Activated naive CD8-positive, alpha-beta T cell treated with anti-CD3 and anti-CD28 coated beads, Interleukin-2, amount 10 ng/mL, durations not matched to agents 7 days and 5 days (primary cell): ENCODE measurements around the gene IPO4. TPM values are rescaled to one million over a fixed set of nuclear protein-coding genes. Genes with fewer than 3 reads are reported as not detected.
A peak's percentile ranks its signal among the peaks of the same experiment; 100 is the strongest.
"Not testable (repeated sequence)": the region's sequence is repeated elsewhere in the genome, so short reads cannot be mapped to it uniquely, and the experiment has no call there.

Experiments used
- ATAC-seq: fragments of 150-1000 bp; cut with Tn5 transposase; one replicate; pipeline ENCODE4 v1.10.0; 2021; ENCODE audit warnings: low read depth, moderate library complexity
- POLR2A ChIA-PET: fragments of 350-600 bp; sonication (Branson Sonifier 250); formaldehyde crosslinking; loops from one replicate; lab custom pipeline; 2021; ENCODE audit warnings: antibody characterized with exemption; lab: Charles Lee
- DNase-seq: peaks from one replicate; pipeline ENCODE4 v3.0.0; 2021
- H3K27ac Mint-ChIP-seq: one replicate; pipeline ENCODE4 v1.8.0; 2022; ENCODE audit warnings: mild to moderate bottlenecking, mixed read lengths
- H3K27me3 Mint-ChIP-seq: one replicate; pipeline ENCODE4 v1.8.0; 2022; ENCODE audit warnings: mild to moderate bottlenecking, moderate library complexity, mixed read lengths
- H3K36me3 Mint-ChIP-seq: one replicate; pipeline ENCODE4 v1.8.0; 2021; ENCODE audit warnings: mild to moderate bottlenecking, mixed read lengths
- H3K4me1 Mint-ChIP-seq: one replicate; pipeline ENCODE4 v1.8.0; 2021; ENCODE audit warnings: mixed read lengths
- H3K4me3 Mint-ChIP-seq: one replicate; pipeline ENCODE4 v1.8.0; 2022; ENCODE audit warnings: mild to moderate bottlenecking, moderate library complexity, mixed read lengths
- H3K9me3 Mint-ChIP-seq: one replicate; pipeline ENCODE4 v1.8.0; 2021; ENCODE audit warnings: mixed read lengths
- total RNA-seq, 2 experiments: library from RNA; stranded (reverse); gene quantifications; one replicate each; pipeline ENCODE4 v1.2.3, GENCODE V29; 2021

The IPO4 gene
- total RNA-seq, 2 experiments from 2014 or later, result 32.2 to 33.0 TPM

- peak overlapping the region; percentile 92 for H3K27ac Mint-ChIP-seq
- ATAC-seq (peak; percentile 40), DNase-seq (no peak)
- POLR2A ChIA-PET, result interaction anchor here (0.6 to 2.1 kb wide), 7 partner anchors 11 to 117 kb away, joined by 4 to 7 read pairs (median 5); partner anchors contain the start of genes CHMP4A, DCAF11, MDP1 and NRL
- peaks cover 43% of the 10 kb centered on the region for H3K4me1 Mint-ChIP-seq
- no peaks in the 10 kb centered on the region for H3K9me3 Mint-ChIP-seq
- H3K4me3 Mint-ChIP-seq, result peak overlapping the region; percentile 93
- H3K27me3 Mint-ChIP-seq, result no peaks in the 10 kb centered on the region
- peaks cover 19% of the 10 kb centered on the region for H3K36me3 Mint-ChIP-seq
These were observed 42.9 kb upstream of the IPO4 start for GRCh38 chr14:24231263-24232120.

- Mint-ChIP-seq H3K4me3 (no peak overlapping the region), H3K4me1 (peaks cover 30% of the 10 kb centered on the region), H3K27me3 (no peaks in the 10 kb centered on the region), H3K27ac (peak overlapping the region; percentile 12), H3K36me3 (peaks cover 14% of the 10 kb centered on the region), H3K9me3 (no peaks in the 10 kb centered on the region)
- no peak for ATAC-seq
- no peak for DNase-seq
- POLR2A ChIA-PET, result interaction anchor here (0.6 to 1.9 kb wide), 4 partner anchors 15 to 68 kb away, joined by 3 to 7 read pairs (median 3); partner anchors contain the start of genes CHMP4A and IRF9
These were observed 40.3 kb upstream of the IPO4 start for GRCh38 chr14:24228902-24229301.

GRCh38 chr14:24226473-24226872, 37.9 kb upstream of the IPO4 start:
- Mint-ChIP-seq H3K27ac (no peak overlapping the region), H3K9me3 (no peaks in the 10 kb centered on the region), H3K4me3 (no peak overlapping the region), H3K4me1 (peaks cover 24% of the 10 kb centered on the region), H3K27me3 (no peaks in the 10 kb centered on the region), H3K36me3 (peaks cover 12% of the 10 kb centered on the region)
- POLR2A ChIA-PET, result interaction anchor here (0.7 kb wide), 1 partner anchor 153 kb away, joined by 3 read pairs; no protein-coding TSS in a partner anchor
- no peak for ATAC-seq
- no peak for DNase-seq

DNA sequence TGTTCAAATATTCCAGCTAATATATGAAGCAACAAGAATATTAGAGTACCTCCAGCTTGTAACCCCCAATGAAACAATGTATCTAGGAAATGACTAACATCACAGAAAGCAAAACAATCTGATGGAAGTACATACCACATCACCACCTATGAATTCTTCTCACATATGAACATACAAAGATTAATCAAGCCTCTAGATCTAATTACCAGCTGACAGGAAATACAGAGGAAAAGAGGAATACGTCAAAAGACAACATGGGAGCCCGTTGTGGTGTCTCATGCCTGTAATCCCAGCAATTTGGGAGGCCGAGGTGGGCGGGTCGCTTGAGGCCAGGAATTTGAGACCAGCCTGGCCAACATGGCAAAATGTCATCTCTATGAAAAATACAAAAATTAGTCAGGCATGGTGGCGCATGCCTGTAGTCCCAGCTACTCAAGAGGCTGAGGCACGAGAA, 36.0 kb upstream of the IPO4 start:
- Mint-ChIP-seq H3K27me3 (no peaks in the 10 kb centered on the region), H3K36me3 (peaks cover 12% of the 10 kb centered on the region), H3K4me3 (no peak overlapping the region), H3K4me1 (peaks cover 19% of the 10 kb centered on the region), H3K27ac (no peak overlapping the region), H3K9me3 (no peaks in the 10 kb centered on the region)
- ATAC-seq, result no peak
- POLR2A ChIA-PET, result interaction anchor here (1.3 kb wide), 1 partner anchor 11 kb away, joined by 5 read pairs; the partner anchor contains the start of gene CHMP4A
- no peak for DNase-seq

GRCh38 chr14:24222987-24223386, 34.4 kb upstream of the IPO4 start:
- H3K27ac Mint-ChIP-seq, POLR2A ChIA-PET, DNase-seq, H3K4me3 Mint-ChIP-seq, ATAC-seq, H3K27me3 Mint-ChIP-seq, H3K9me3 Mint-ChIP-seq: not testable (repeated sequence)
- Mint-ChIP-seq H3K36me3 (peaks cover 10% of the 10 kb centered on the region), H3K4me1 (peaks cover 17% of the 10 kb centered on the region)

DNA sequence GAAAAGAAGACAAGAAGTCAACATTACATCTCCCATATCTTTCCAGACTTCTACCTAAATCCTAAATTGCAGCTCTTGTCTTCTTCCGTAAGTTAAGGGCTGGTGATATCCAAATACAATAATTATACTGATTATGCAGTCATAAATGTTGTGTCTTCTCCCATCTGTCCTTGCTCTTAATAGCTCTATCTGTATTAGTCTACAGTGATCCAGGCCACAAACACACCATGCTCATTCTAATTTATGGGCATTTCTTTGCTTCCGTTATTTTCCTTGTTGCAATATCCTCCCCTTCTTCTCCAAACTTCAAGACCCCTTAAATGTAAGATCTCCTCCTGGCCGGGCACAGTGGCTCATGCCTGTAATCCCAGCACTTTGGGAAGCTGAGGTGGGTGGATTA, 30.9 kb upstream of the IPO4 start:
- H3K9me3 Mint-ChIP-seq, result no peaks in the 10 kb centered on the region
- peaks cover 4% of the 10 kb centered on the region for H3K36me3 Mint-ChIP-seq
- peak overlapping the region; percentile 65 for H3K27ac Mint-ChIP-seq
- H3K4me3 Mint-ChIP-seq, result no peak overlapping the region
- POLR2A ChIA-PET, result interaction anchor here (1.3 kb wide), 1 partner anchor 58 kb away, joined by 6 read pairs; the partner anchor contains the start of gene IRF9
- DNase-seq, result no peak
- H3K27me3 Mint-ChIP-seq, result no peaks in the 10 kb centered on the region
- ATAC-seq, result no peak
- peaks cover 18% of the 10 kb centered on the region for H3K4me1 Mint-ChIP-seq

DNA sequence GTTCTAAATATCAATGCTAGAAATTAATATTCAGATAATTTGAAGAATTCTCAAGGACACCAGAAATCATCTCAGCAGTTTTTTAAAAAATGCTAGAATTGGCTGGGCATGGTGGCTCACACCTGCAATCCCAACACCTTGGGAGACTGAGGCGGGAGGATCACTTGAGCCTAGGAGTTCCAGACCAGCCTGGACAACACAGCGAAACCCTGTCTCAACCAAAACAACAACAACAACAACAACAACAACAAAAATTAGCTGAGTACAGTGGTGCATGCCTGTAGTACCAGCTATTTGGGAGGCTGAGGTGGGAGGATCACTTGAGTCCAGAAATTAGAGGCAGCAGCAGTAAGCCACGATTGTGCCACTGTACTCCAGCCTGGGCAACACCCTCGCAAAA, 30.5 kb upstream of the IPO4 start:
- H3K4me1 Mint-ChIP-seq, result peaks cover 21% of the 10 kb centered on the region
- H3K9me3 Mint-ChIP-seq, result no peaks in the 10 kb centered on the region
- H3K4me3 Mint-ChIP-seq, result no peak overlapping the region
- H3K36me3 Mint-ChIP-seq, result peaks cover 6% of the 10 kb centered on the region
- POLR2A ChIA-PET, result no interaction called here
- DNase-seq, result no peak
- no peak for ATAC-seq
- H3K27me3 Mint-ChIP-seq, result no peaks in the 10 kb centered on the region
- no peak overlapping the region for H3K27ac Mint-ChIP-seq

GRCh38 chr14:24216876-24217275, 28.3 kb upstream of the IPO4 start:
- H3K9me3 Mint-ChIP-seq, ATAC-seq, DNase-seq, H3K27me3 Mint-ChIP-seq, H3K4me3 Mint-ChIP-seq: not testable (repeated sequence)
- Mint-ChIP-seq H3K4me1 (peaks cover 33% of the 10 kb centered on the region), H3K27ac (peak overlapping the region; percentile 98), H3K36me3 (peaks cover 10% of the 10 kb centered on the region)
- POLR2A ChIA-PET, result interaction anchor here (1.8 kb wide), 1 partner anchor 80 kb away, joined by 8 read pairs; no protein-coding TSS in a partner anchor

GRCh38 chr14:24216345-24216699, 27.7 kb upstream of the IPO4 start:
- H3K27me3 Mint-ChIP-seq, result no peaks in the 10 kb centered on the region
- peaks cover 38% of the 10 kb centered on the region for H3K4me1 Mint-ChIP-seq
- H3K4me3 Mint-ChIP-seq, result peak overlapping the region; percentile 93
- peak overlapping the region; percentile 98 for H3K27ac Mint-ChIP-seq
- ATAC-seq (no peak), DNase-seq (no peak)
- peaks cover 14% of the 10 kb centered on the region for H3K36me3 Mint-ChIP-seq
- POLR2A ChIA-PET, result interaction anchor here (0.6 to 2.1 kb wide), 19 partner anchors 15 to 214 kb away, joined by 3 to 21 read pairs (median 6); partner anchors contain the start of genes CBLN3, CIDEB, DCAF11 and DHRS1
- H3K9me3 Mint-ChIP-seq, result no peaks in the 10 kb centered on the region

DNA sequence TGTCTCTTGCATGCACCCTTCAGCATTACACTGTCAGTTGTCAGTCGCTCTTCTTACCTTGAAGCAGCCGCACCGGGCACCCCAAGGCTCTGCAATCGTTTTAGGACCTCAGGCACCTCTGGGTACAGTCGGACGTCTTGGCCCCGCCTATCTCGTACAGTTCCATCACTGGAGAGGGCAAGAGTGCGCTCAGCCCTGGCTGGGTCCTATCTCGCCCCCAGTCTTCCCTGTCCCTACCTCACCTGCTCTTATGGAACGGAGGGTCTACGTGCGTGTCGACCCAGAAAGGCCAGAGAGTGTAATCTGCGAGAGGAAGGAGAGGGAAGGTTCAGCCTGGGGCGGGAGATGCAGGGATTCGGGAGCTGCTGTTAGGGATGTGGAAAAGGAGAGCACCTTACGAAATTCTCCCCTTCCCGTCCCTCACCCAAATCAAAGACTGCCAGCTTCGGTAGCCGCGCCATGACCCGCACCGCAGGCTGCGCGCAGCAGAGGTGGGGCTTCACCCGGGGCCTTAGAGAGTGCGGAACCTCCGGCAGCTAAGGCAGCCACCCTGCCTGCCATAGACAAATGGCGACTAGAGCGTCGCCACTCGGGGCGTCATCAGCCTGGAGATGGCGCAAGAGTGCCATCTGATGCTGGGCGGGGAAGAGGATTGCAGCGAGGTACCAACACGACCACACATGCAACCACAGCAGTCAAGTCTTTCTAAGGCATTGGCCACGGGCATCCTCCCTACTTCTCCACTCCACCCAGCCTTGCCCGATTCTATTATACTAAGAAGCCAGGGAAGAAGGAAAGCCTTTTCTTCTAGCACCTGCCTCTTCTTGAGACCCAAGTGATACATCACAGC, 27.1 kb upstream of the IPO4 start, which contains the start of gene MDP1:
TSS of gene MDP1 (minus strand) at position 572 of the 850 bp plus-strand sequence. CDS start at position 461, 111 bp downstream.
- peak; percentile 85 for DNase-seq
- POLR2A ChIA-PET, result interaction anchor here (0.6 to 2.1 kb wide), 21 partner anchors 12 to 215 kb away, joined by 3 to 21 read pairs (median 6); partner anchors contain the start of genes CBLN3, CIDEB, DCAF11 and DHRS1

GRCh38 chr14:24213866-24214662, 25.4 kb upstream of the IPO4 start:
- POLR2A ChIA-PET, result interaction anchor here (0.6 to 4.4 kb wide), 29 partner anchors 11 to 228 kb away, joined by 3 to 57 read pairs (median 6); partner anchors contain the start of genes CBLN3, DCAF11, DHRS1 and EMC9
- peaks cover 27% of the 10 kb centered on the region for H3K36me3 Mint-ChIP-seq
- H3K4me1 Mint-ChIP-seq, result peaks cover 45% of the 10 kb centered on the region
- ATAC-seq (no peak), DNase-seq (no peak)
- H3K27me3 Mint-ChIP-seq, result no peaks in the 10 kb centered on the region
- peak overlapping the region; percentile 98 for H3K27ac Mint-ChIP-seq
- H3K4me3 Mint-ChIP-seq, result peak overlapping the region; percentile 93
- no peaks in the 10 kb centered on the region for H3K9me3 Mint-ChIP-seq

More for the DNA sequence above, 27.1 kb upstream of the IPO4 start, which contains the start of gene MDP1:
- ATAC-seq, result peak; percentile 73
- Mint-ChIP-seq H3K4me1 (peaks cover 38% of the 10 kb centered on the region), H3K27ac (peak within 1 kb of the TSS; percentile 98), H3K36me3 (peaks cover 15% of the 10 kb centered on the region), H3K9me3 (no peaks in the 10 kb centered on the region), H3K4me3 (peak within 1 kb of the TSS; percentile 93), H3K27me3 (no peaks in the 10 kb centered on the region)
